K562 (cell line): Measurements from ENCODE around the gene PRCC. TPM values are rescaled to one million over a fixed set of nuclear protein-coding genes. Genes with fewer than 3 reads are reported as not detected.

Experiments
- CBX8 ChIP-seq: fragments of 200-600 bp; sonication (generic); IDR thresholded peaks from 2 replicates; pipeline ENCODE4 v1.6.1; 2012; ENCODE audit warnings: borderline replicate concordance, mixed run types, low read depth, mild to moderate bottlenecking, moderate library complexity, mixed read lengths, low read length, control low read depth, inconsistent platforms; ENCODE audit not compliant: poor library complexity, severe bottlenecking; ENCODE audit errors: extremely low read depth
- DMBX1 ChIP-seq: fragments of 250-450 bp; sonication (Bioruptor Pico); IDR thresholded peaks from 2 replicates; pipeline ENCODE4 v1.8.0; 2022; ENCODE audit warnings: inconsistent platforms, mild to moderate bottlenecking, moderate library complexity, borderline replicate concordance
- EZH2 ChIP-seq: IDR thresholded peaks from 2 replicates; pipeline ENCODE4 v1.6.1; 2012; ENCODE audit warnings: low read depth, mild to moderate bottlenecking, inconsistent platforms, low read length, borderline replicate concordance
- GTF2E2 ChIP-seq: fragments of 200-800 bp; sonication (Bioruptor generic); IDR thresholded peaks from 2 replicates; pipeline ENCODE4 v1.6.1; 2016; ENCODE audit warnings: missing genetic modification characterization, missing compliant biosample characterization
- HDGF ChIP-seq: fragments of 450-650 bp; IDR thresholded peaks from 2 replicates; pipeline ENCODE4 v1.6.1; 2016
- HNRNPK ChIP-seq: fragments of 200-400 bp; formaldehyde crosslinking; IDR thresholded peaks from one replicate; pipeline ENCODE4 v1.6.1; 2018; ENCODE audit warnings: mild to moderate bottlenecking, low read depth, low read length; ENCODE audit not compliant: poor library complexity, severe bottlenecking
- MEIS2 ChIP-seq: fragments of 450-650 bp; IDR thresholded peaks from 2 replicates; pipeline ENCODE4 v1.6.1; 2014; ENCODE audit warnings: mild to moderate bottlenecking; ENCODE audit not compliant: partially characterized antibody
- RBM17 ChIP-seq: fragments of 200-400 bp; formaldehyde crosslinking; IDR thresholded peaks from 2 replicates; pipeline ENCODE4 v1.6.1; 2017; ENCODE audit warnings: low read depth, mild to moderate bottlenecking, low read length, borderline replicate concordance
- RHOXF2B ChIP-seq: fragments of 250-450 bp; sonication (Bioruptor Pico); conservative IDR thresholded peaks from 2 replicates; pipeline ENCODE4 v1.5.1; 2021
- SMAD2 ChIP-seq: fragments of 150-350 bp; IDR thresholded peaks from 2 replicates; pipeline ENCODE4 v1.6.1; 2014; ENCODE audit warnings: low read depth, mild to moderate bottlenecking, low read length
- ZNF224 ChIP-seq: sonication (generic); formaldehyde crosslinking; IDR thresholded peaks from 2 replicates; pipeline ENCODE4 v1.8.0; 2022; ENCODE audit warnings: mild to moderate bottlenecking, missing genetic modification reagents
- ZNF561 ChIP-seq: fragments of 450-650 bp; formaldehyde crosslinking; conservative IDR thresholded peaks from 2 replicates; pipeline ENCODE4 v1.4.0; 2020; ENCODE audit warnings: mild to moderate bottlenecking, moderate library complexity
- ZNF586 ChIP-seq: fragments of 450-650 bp; formaldehyde crosslinking; conservative IDR thresholded peaks from 2 replicates; pipeline ENCODE4 v1.4.0; 2020; ENCODE audit warnings: mild to moderate bottlenecking, moderate library complexity
- polyA plus RNA-seq, 8 experiments: library from polyadenylated mRNA; depleted of rRNA in 4 of 8; stranded (reverse) in 5 of 8; unstranded in 3 of 8; fragments of >200 nt; fragmentation: Nextera tagmentation in 2 of 8; fragmentation: Illumina TruSeq in 1 of 8; extraction: Ambion mirVana in 2 of 8; extraction: Trizol in 1 of 8; gene quantifications; 2 replicates each; pipeline versions ENCODE4 v1.2.1 to v1.2.3, GENCODE V29; 2011 to 2014; ENCODE audit warnings: inconsistent platforms in 1 of 8, missing spikeins in 1 of 8
- total RNA-seq, 7 experiments: library from RNA; depleted of rRNA in 6 of 7; stranded (reverse); fragments of >200 nt in 6 of 7; fragmentation: Illumina TruSeq in 2 of 7; extraction: Trizol in 2 of 7; gene quantifications; 2 replicates each; pipeline versions ENCODE4 v1.2.1 to v1.2.3, GENCODE V29; 2011 to 2021; ENCODE audit warnings: low replicate concordance in 1 of 7
- TF ChIP-seq, protein P1 (sequence below): fragments of 250-450 bp; sonication (Bioruptor Pico); IDR thresholded peaks from 2 replicates; pipeline ENCODE4 v1.8.0; 2021; ENCODE audit warnings: mild to moderate bottlenecking, moderate library complexity
- TF ChIP-seq, protein P2 (sequence below): IDR thresholded peaks from 2 replicates; pipeline ENCODE4 v1.6.1; 2012; ENCODE audit warnings: low read depth, low read length, improper control_type of control experiment, borderline replicate concordance
- TF ChIP-seq, protein P3 (sequence below): fragments of 200-800 bp; sonication (Bioruptor generic); IDR thresholded peaks from 2 replicates; pipeline ENCODE4 v1.6.1; 2016; ENCODE audit warnings: missing genetic modification characterization, missing compliant biosample characterization
- TF ChIP-seq, protein P4 (sequence below): fragments of 250-450 bp; sonication (Bioruptor Pico); IDR thresholded peaks from 2 replicates; pipeline ENCODE4 v1.4.0; 2020; ENCODE audit warnings: mild to moderate bottlenecking

Gene PRCC
- total and polyA plus RNA-seq, 9 of the 15 experiments (the other 6 are each of a cell fraction or from before 2014, with no cell fraction given): 23.9 to 201 (median 41.1) TPM

DNA sequence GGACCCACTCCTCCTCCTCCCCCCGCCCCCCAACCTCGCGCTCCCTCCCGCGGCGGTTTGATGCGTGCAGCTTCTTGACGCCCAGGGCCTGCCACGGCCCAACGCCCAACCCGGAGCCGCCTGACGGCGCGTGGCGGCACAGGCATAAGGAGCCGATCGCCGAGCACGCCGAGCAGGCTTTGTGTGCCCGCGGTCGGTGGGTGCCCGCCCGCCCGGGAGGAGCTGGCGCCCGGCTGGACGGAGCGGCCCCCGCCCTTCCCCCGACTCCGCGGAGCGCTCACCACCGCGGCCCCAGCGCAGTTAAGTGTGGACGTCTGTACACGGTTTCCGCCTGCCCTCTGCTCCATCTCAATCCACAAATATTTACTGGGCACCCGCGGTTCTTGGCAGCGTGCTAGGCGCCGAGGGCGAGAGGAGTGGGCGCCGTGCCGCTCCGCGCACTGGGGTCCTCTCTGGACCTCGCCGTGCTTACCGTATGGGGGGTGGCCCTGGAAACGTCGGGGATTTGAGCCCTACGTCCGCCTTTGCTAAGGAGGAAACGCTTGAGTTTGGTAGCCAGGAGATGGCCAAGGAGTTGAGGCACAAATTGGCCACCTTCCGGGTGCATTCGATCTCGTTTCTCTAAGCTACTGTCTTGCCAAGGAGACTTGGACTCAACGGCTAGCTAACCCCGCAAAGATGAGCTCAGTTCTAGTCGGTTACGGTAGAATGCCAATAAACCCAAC, 15.4 kb upstream of the PRCC start (continued):
- TF ChIP-seq, protein P1, sequence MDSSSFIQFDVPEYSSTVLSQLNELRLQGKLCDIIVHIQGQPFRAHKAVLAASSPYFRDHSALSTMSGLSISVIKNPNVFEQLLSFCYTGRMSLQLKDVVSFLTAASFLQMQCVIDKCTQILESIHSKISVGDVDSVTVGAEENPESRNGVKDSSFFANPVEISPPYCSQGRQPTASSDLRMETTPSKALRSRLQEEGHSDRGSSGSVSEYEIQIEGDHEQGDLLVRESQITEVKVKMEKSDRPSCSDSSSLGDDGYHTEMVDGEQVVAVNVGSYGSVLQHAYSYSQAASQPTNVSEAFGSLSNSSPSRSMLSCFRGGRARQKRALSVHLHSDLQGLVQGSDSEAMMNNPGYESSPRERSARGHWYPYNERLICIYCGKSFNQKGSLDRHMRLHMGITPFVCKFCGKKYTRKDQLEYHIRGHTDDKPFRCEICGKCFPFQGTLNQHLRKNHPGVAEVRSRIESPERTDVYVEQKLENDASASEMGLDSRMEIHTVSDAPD (CRISPR knock-in tag): no peak
- peak; percentile 5 for TF ChIP-seq MEIS2
- no peak for TF ChIP-seq SMAD2
- TF ChIP-seq, protein P2, sequence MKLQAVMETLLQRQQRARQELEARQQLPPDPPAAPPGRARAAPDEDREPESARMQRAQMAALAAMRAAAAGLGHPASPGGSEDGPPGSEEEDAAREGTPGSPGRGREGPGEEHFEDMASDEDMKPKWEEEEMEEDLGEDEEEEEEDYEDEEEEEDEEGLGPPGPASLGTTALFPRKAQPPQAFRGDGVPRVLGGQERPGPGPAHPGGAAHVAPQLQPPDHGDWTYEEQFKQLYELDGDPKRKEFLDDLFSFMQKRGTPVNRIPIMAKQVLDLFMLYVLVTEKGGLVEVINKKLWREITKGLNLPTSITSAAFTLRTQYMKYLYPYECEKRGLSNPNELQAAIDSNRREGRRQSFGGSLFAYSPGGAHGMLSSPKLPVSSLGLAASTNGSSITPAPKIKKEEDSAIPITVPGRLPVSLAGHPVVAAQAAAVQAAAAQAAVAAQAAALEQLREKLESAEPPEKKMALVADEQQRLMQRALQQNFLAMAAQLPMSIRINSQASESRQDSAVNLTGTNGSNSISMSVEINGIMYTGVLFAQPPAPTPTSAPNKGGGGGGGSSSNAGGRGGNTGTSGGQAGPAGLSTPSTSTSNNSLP: no peak
- no peak for TF ChIP-seq RHOXF2B (CRISPR knock-in tag)
- TF ChIP-seq DMBX1: no peak
- TF ChIP-seq HDGF: no peak
- peak; percentile 92 for TF ChIP-seq HNRNPK
- no peak for TF ChIP-seq ZNF561
- no peak for TF ChIP-seq EZH2
- no peak for TF ChIP-seq GTF2E2 (tag)
- TF ChIP-seq, protein P3, sequence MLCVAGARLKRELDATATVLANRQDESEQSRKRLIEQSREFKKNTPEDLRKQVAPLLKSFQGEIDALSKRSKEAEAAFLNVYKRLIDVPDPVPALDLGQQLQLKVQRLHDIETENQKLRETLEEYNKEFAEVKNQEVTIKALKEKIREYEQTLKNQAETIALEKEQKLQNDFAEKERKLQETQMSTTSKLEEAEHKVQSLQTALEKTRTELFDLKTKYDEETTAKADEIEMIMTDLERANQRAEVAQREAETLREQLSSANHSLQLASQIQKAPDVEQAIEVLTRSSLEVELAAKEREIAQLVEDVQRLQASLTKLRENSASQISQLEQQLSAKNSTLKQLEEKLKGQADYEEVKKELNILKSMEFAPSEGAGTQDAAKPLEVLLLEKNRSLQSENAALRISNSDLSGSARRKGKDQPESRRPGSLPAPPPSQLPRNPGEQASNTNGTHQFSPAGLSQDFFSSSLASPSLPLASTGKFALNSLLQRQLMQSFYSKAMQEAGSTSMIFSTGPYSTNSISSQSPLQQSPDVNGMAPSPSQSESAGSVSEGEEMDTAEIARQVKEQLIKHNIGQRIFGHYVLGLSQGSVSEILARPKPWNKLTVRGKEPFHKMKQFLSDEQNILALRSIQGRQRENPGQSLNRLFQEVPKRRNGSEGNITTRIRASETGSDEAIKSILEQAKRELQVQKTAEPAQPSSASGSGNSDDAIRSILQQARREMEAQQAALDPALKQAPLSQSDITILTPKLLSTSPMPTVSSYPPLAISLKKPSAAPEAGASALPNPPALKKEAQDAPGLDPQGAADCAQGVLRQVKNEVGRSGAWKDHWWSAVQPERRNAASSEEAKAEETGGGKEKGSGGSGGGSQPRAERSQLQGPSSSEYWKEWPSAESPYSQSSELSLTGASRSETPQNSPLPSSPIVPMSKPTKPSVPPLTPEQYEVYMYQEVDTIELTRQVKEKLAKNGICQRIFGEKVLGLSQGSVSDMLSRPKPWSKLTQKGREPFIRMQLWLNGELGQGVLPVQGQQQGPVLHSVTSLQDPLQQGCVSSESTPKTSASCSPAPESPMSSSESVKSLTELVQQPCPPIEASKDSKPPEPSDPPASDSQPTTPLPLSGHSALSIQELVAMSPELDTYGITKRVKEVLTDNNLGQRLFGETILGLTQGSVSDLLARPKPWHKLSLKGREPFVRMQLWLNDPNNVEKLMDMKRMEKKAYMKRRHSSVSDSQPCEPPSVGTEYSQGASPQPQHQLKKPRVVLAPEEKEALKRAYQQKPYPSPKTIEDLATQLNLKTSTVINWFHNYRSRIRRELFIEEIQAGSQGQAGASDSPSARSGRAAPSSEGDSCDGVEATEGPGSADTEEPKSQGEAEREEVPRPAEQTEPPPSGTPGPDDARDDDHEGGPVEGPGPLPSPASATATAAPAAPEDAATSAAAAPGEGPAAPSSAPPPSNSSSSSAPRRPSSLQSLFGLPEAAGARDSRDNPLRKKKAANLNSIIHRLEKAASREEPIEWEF: no peak
- TF ChIP-seq CBX8: no peak
- no peak for TF ChIP-seq ZNF224 (CRISPR knock-in tag)
- TF ChIP-seq RBM17: no peak
- no peak for TF ChIP-seq ZNF586 (CRISPR knock-in tag)
- TF ChIP-seq, protein P4, sequence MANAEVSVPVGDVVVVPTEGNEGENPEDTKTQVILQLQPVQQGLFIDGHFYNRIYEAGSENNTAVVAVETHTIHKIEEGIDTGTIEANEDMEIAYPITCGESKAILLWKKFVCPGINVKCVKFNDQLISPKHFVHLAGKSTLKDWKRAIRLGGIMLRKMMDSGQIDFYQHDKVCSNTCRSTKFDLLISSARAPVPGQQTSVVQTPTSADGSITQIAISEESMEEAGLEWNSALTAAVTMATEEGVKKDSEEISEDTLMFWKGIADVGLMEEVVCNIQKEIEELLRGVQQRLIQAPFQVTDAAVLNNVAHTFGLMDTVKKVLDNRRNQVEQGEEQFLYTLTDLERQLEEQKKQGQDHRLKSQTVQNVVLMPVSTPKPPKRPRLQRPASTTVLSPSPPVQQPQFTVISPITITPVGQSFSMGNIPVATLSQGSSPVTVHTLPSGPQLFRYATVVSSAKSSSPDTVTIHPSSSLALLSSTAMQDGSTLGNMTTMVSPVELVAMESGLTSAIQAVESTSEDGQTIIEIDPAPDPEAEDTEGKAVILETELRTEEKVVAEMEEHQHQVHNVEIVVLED (CRISPR knock-in tag): peak; percentile 72
